ENCODE data around the gene CEMIP. TPM values are rescaled to one million over a fixed set of nuclear protein-coding genes. Genes with fewer than 3 reads are reported as not detected.

Gene CEMIP
- total and polyA plus RNA-seq, 2 of the 13 experiments (the other 11 are each of a cell fraction or from before 2014, with no cell fraction given) = 4.3 to 28.5 TPM

DNA sequence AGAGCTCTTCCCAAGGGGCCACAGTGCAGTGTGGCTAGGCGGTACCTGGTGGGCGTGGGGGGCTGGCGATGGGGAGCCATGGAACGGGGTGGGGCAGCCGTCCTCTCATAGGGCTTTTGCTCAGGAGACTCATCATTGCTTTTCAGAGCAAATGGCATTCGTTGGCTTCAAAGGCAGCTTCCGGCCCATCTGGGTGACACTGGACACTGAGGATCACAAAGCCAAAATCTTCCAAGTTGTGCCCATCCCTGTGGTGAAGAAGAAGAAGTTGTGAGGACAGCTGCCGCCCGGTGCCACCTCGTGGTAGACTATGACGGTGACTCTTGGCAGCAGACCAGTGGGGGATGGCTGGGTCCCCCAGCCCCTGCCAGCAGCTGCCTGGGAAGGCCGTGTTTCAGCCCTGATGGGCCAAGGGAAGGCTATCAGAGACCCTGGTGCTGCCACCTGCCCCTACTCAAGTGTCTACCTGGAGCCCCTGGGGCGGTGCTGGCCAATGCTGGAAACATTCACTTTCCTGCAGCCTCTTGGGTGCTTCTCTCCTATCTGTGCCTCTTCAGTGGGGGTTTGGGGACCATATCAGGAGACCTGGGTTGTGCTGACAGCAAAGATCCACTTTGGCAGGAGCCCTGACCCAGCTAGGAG is 169.6 kb downstream of the CEMIP start:
- no peak overlapping the region for H3K27ac ChIP-seq (ENCODE audit: extremely low read length, insufficient read depth, low read length)
- no peak overlapping the region for H2AFZ ChIP-seq (ENCODE audit: low read length)
- no peak overlapping the region for H3K4me2 ChIP-seq (ENCODE audit: low read depth, low read length)
- no peak for DNase-seq (ENCODE audit: low spot score)
- POLR2A ChIA-PET = no interaction called here
- H3K9me3 ChIP-seq (ENCODE audit: low read length) = no peaks in the 10 kb centered on the region
- H3K4me3 ChIP-seq (replicated peaks in 1 of 3; ENCODE audit: insufficient read depth in 1 of 3, low read depth in 2 of 3, low read length in 3 of 3) = no peak overlapping the region
- H3K79me2 ChIP-seq (ENCODE audit: insufficient read depth, low read length) = no peaks in the 10 kb centered on the region
- 100% methylated on average over 3 of the region's 13 CpGs for WGBS (ENCODE audit: low lambda C conversion rate)
- peaks cover 7% of the 10 kb centered on the region for H3K4me1 ChIP-seq (ENCODE audit: insufficient read depth, low read length)
- no TSS peak for BruUV-seq (replicated peaks)
- in situ Hi-C loops (cut with HindIII; ENCODE audit: extremely low pct_ligation_motif_present, low pct_unique_long_range_greater_than_20kb) = no loop called here
- ATAC-seq = no peak
- H4K20me1 ChIP-seq (ENCODE audit: insufficient read depth, low read length) = no peaks in the 10 kb centered on the region
- CTCF ChIA-PET (ENCODE audit: low intra/inter-chr PET ratio, low total read pairs) = no interaction called here
- H3K36me3 ChIP-seq (replicated peaks in 1 of 2; ENCODE audit: control insufficient read depth in 1 of 2, insufficient read depth in 2 of 2, low read length in 2 of 2) = peaks cover 18 to 50% of the 10 kb centered on the region in 2 experiments
- intact Hi-C loops (cut with micrococcal nuclease; ENCODE audit: unreplicated experiment) = no loop called here
- H3K27me3 ChIP-seq (ENCODE audit: control insufficient read depth in 1 of 2, insufficient read depth in 2 of 2, low read length in 2 of 2) = no peaks in the 10 kb centered on the region; a peak in 1 of 5 replicates
- H3K9ac ChIP-seq (ENCODE audit: insufficient read depth, low read depth, low read length) = no peak overlapping the region
- no peak for FAIRE-seq
- TF ChIP-seq, protein P1, sequence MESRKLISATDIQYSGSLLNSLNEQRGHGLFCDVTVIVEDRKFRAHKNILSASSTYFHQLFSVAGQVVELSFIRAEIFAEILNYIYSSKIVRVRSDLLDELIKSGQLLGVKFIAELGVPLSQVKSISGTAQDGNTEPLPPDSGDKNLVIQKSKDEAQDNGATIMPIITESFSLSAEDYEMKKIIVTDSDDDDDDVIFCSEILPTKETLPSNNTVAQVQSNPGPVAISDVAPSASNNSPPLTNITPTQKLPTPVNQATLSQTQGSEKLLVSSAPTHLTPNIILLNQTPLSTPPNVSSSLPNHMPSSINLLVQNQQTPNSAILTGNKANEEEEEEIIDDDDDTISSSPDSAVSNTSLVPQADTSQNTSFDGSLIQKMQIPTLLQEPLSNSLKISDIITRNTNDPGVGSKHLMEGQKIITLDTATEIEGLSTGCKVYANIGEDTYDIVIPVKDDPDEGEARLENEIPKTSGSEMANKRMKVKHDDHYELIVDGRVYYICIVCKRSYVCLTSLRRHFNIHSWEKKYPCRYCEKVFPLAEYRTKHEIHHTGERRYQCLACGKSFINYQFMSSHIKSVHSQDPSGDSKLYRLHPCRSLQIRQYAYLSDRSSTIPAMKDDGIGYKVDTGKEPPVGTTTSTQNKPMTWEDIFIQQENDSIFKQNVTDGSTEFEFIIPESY (CRISPR knock-in tag; IDR thresholded peaks at IDR 0.05) = no peak
- no peak for TF ChIP-seq CBX1 (IDR thresholded peaks at IDR 0.05; ENCODE audit: low read depth)
- TF ChIP-seq, protein P2, sequence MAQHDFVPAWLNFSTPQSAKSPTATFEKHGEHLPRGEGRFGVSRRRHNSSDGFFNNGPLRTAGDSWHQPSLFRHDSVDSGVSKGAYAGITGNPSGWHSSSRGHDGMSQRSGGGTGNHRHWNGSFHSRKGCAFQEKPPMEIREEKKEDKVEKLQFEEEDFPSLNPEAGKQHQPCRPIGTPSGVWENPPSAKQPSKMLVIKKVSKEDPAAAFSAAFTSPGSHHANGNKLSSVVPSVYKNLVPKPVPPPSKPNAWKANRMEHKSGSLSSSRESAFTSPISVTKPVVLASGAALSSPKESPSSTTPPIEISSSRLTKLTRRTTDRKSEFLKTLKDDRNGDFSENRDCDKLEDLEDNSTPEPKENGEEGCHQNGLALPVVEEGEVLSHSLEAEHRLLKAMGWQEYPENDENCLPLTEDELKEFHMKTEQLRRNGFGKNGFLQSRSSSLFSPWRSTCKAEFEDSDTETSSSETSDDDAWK (CRISPR knock-in tag; IDR thresholded peaks at IDR 0.05) = no peak
- TF ChIP-seq ZNF274 (CRISPR knock-in tag; IDR thresholded peaks at IDR 0.05) = no peak
- TF ChIP-seq HNRNPH1 (optimal IDR thresholded peaks at IDR 0.05; ENCODE audit: low read depth, low read length) = no peak
- TF ChIP-seq, protein P3, sequence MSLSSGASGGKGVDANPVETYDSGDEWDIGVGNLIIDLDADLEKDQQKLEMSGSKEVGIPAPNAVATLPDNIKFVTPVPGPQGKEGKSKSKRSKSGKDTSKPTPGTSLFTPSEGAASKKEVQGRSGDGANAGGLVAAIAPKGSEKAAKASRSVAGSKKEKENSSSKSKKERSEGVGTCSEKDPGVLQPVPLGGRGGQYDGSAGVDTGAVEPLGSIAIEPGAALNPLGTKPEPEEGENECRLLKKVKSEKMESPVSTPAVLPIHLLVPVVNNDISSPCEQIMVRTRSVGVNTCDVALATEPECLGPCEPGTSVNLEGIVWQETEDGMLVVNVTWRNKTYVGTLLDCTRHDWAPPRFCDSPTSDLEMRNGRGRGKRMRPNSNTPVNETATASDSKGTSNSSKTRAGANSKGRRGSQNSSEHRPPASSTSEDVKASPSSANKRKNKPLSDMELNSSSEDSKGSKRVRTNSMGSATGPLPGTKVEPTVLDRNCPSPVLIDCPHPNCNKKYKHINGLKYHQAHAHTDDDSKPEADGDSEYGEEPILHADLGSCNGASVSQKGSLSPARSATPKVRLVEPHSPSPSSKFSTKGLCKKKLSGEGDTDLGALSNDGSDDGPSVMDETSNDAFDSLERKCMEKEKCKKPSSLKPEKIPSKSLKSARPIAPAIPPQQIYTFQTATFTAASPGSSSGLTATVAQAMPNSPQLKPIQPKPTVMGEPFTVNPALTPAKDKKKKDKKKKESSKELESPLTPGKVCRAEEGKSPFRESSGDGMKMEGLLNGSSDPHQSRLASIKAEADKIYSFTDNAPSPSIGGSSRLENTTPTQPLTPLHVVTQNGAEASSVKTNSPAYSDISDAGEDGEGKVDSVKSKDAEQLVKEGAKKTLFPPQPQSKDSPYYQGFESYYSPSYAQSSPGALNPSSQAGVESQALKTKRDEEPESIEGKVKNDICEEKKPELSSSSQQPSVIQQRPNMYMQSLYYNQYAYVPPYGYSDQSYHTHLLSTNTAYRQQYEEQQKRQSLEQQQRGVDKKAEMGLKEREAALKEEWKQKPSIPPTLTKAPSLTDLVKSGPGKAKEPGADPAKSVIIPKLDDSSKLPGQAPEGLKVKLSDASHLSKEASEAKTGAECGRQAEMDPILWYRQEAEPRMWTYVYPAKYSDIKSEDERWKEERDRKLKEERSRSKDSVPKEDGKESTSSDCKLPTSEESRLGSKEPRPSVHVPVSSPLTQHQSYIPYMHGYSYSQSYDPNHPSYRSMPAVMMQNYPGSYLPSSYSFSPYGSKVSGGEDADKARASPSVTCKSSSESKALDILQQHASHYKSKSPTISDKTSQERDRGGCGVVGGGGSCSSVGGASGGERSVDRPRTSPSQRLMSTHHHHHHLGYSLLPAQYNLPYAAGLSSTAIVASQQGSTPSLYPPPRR (CRISPR knock-in tag; IDR thresholded peaks at IDR 0.05; ENCODE audit: borderline replicate concordance) = no peak
- no peak for TF ChIP-seq ZNF598 (CRISPR knock-in tag; IDR thresholded peaks at IDR 0.05; ENCODE audit: borderline replicate concordance)
- TF ChIP-seq MAFK (conservative IDR thresholded peaks at IDR 0.05 in 1 of 2, IDR thresholded peaks at IDR 0.05 in 1 of 2; ENCODE audit: low read length in 2 of 2) = no peak
- no peak for TF ChIP-seq TCF7 (IDR thresholded peaks at IDR 0.05; ENCODE audit: low read depth)
- TF ChIP-seq, protein P4, sequence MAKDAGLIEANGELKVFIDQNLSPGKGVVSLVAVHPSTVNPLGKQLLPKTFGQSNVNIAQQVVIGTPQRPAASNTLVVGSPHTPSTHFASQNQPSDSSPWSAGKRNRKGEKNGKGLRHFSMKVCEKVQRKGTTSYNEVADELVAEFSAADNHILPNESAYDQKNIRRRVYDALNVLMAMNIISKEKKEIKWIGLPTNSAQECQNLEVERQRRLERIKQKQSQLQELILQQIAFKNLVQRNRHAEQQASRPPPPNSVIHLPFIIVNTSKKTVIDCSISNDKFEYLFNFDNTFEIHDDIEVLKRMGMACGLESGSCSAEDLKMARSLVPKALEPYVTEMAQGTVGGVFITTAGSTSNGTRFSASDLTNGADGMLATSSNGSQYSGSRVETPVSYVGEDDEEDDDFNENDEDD (CRISPR knock-in tag; IDR thresholded peaks at IDR 0.05; ENCODE audit: borderline replicate concordance) = no peak
- no peak for TF ChIP-seq ZNF10 (CRISPR knock-in tag; IDR thresholded peaks at IDR 0.05; ENCODE audit: borderline replicate concordance, low read depth)
- no peak for TF ChIP-seq ZNF136 (CRISPR knock-in tag; IDR thresholded peaks at IDR 0.05; ENCODE audit: low read depth)
- TF ChIP-seq, protein P5, sequence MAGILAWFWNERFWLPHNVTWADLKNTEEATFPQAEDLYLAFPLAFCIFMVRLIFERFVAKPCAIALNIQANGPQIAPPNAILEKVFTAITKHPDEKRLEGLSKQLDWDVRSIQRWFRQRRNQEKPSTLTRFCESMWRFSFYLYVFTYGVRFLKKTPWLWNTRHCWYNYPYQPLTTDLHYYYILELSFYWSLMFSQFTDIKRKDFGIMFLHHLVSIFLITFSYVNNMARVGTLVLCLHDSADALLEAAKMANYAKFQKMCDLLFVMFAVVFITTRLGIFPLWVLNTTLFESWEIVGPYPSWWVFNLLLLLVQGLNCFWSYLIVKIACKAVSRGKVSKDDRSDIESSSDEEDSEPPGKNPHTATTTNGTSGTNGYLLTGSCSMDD (CRISPR knock-in tag; IDR thresholded peaks at IDR 0.05) = no peak
